DOHH2 (cell line): Measurements from ENCODE around the gene PSMC2.

Experiments used
- H3F3A ChIP-seq: fragments of 200-600 bp; sonication (generic), shearing (Covaris generic); 2 replicates; pipeline ENCODE4 v1.6.0; 2016; ENCODE audit warnings: antibody characterized with exemption, mild to moderate bottlenecking; ENCODE audit not compliant: control insufficient read depth, insufficient read depth
- H3K27ac ChIP-seq: fragments of 200-600 bp; sonication (generic); 2 replicates; pipeline ENCODE4 v1.5.1; 2014; ENCODE audit warnings: low read depth, mild to moderate bottlenecking, low read length, moderate library complexity
- H3K27me3 ChIP-seq: fragments of 200-600 bp; sonication (generic); 2 replicates; pipeline ENCODE4 v1.6.1; 2014; ENCODE audit warnings: mild to moderate bottlenecking, low read length, mixed read lengths; ENCODE audit not compliant: control insufficient read depth
- H3K36me3 ChIP-seq: fragments of 200-600 bp; sonication (generic); 2 replicates; pipeline ENCODE4 v1.6.1; 2014; ENCODE audit warnings: mild to moderate bottlenecking, low read length, moderate library complexity, mixed read lengths; ENCODE audit not compliant: control insufficient read depth
- H3K4me1 ChIP-seq: fragments of 200-600 bp; sonication (generic); 2 replicates; pipeline ENCODE4 v1.6.1; 2014; ENCODE audit warnings: mild to moderate bottlenecking, low read length, mixed read lengths; ENCODE audit not compliant: control insufficient read depth
- H3K4me2 ChIP-seq: fragments of 200-600 bp; sonication (generic); 2 replicates; pipeline ENCODE4 v1.6.0; 2014; ENCODE audit warnings: mild to moderate bottlenecking, low read length, moderate library complexity
- H3K4me3 ChIP-seq: fragments of 200-600 bp; sonication (generic); 2 replicates; pipeline ENCODE4 v1.5.1; 2014; ENCODE audit warnings: mild to moderate bottlenecking, low read length, mixed read lengths
- H3K79me2 ChIP-seq: fragments of 200-600 bp; sonication (generic); 2 replicates; pipeline ENCODE4 v1.6.1; 2014; ENCODE audit warnings: mild to moderate bottlenecking, low read length, mixed read lengths; ENCODE audit not compliant: control insufficient read depth
- H3K9me2 ChIP-seq: fragments of 200-600 bp; sonication (generic); replicated peaks from 2 replicates; pipeline ENCODE4 v1.6.1; 2014; ENCODE audit warnings: mild to moderate bottlenecking, low read length, mixed read lengths; ENCODE audit not compliant: control insufficient read depth
- H3K9me3 ChIP-seq: fragments of 200-600 bp; sonication (generic); 2 replicates; pipeline ENCODE4 v1.6.1; 2014; ENCODE audit warnings: antibody characterized with exemption, low read length, mixed read lengths; ENCODE audit not compliant: control insufficient read depth, insufficient read depth
- H4K20me1 ChIP-seq: fragments of 200-600 bp; sonication (generic); 2 replicates; pipeline ENCODE4 v1.6.0; 2014; ENCODE audit warnings: low read depth, mild to moderate bottlenecking, antibody characterized with exemption, low read length, moderate library complexity; ENCODE audit not compliant: control insufficient read depth, insufficient read depth
- EZH2phosphoT487 ChIP-seq: fragments of 200-600 bp; sonication (generic); IDR thresholded peaks from 2 replicates; pipeline ENCODE4 v1.6.1; 2017; ENCODE audit warnings: borderline replicate concordance, mild to moderate bottlenecking, antibody characterized with exemption, low read length, moderate library complexity, mixed read lengths
- TF ChIP-seq, protein P1 (sequence below): fragments of 200-600 bp; sonication (generic); IDR thresholded peaks from one replicate; pipeline ENCODE4 v1.5.1; 2014; ENCODE audit warnings: antibody characterized with exemption, mild to moderate bottlenecking, low read depth, low read length; ENCODE audit not compliant: poor library complexity, severe bottlenecking

Gene PSMC2

DNA sequence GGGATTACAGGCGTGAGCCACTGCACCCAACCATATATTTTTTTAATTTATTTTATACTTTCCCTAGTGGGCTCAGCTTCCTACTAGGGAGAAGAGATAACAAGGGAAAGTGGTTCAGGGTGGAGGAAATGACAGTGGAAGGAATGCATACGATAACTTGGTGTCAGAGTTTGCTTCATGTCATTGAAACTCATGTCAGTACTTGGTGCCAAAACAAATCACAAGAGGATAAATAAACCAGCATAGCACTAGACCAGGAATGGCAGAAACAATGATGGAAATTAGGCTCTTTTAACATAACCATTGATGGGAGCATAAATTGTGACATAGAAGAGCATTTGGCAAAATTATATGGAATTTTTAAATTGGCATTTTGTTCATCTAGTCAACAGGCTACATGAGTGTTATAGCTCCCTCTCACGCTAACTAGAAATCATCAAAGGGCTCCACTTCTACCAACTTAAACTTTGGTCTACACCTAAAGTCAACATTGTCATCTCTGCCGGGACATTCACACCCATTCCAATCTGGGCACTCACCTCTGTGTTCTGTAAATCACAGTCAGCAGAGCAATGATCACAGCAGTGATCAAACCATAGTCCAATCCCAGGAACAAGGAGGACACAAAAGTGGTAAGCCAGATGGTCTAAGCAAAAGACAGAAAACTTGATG lies 41.2 kb downstream of the PSMC2 start:
- Histone ChIP-seq H3K4me3 (no peak overlapping the region), H3K4me2 (no peak overlapping the region)

DNA sequence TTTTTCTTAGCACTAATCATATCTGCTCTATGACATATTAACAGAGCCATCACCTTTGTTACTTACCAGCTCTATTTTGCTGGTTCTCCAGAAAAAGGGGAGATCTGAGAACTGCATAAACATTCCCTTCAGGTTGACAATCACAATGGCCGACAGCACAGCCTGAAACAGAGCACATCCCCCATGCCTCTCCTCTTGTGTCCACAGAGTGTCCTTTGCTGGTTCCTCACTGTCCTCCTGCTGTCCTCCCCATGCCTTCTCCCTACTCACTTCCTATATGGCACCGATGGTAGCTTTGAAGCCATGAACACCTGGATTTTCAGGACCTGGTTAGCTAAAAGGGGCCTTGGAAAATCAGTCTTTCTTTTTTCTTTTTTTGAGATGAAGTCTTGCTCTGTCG lies 41.8 kb downstream of the PSMC2 start:
- H3K27me3 ChIP-seq: peaks cover 21% of the 10 kb centered on the region
- H3K27ac ChIP-seq: no peak overlapping the region
- H3K4me2 ChIP-seq: no peak overlapping the region
- no peaks in the 10 kb centered on the region for H3K9me2 ChIP-seq
- no peaks in the 10 kb centered on the region for H4K20me1 ChIP-seq
- H3K79me2 ChIP-seq: no peaks in the 10 kb centered on the region
- no peak overlapping the region for H3K4me3 ChIP-seq
- no peaks in the 10 kb centered on the region for H3K36me3 ChIP-seq
- H3K9me3 ChIP-seq: no peaks in the 10 kb centered on the region
- H3F3A ChIP-seq: no peaks in the 10 kb centered on the region
- no peaks in the 10 kb centered on the region for H3K4me1 ChIP-seq
- TF ChIP-seq, protein P1, sequence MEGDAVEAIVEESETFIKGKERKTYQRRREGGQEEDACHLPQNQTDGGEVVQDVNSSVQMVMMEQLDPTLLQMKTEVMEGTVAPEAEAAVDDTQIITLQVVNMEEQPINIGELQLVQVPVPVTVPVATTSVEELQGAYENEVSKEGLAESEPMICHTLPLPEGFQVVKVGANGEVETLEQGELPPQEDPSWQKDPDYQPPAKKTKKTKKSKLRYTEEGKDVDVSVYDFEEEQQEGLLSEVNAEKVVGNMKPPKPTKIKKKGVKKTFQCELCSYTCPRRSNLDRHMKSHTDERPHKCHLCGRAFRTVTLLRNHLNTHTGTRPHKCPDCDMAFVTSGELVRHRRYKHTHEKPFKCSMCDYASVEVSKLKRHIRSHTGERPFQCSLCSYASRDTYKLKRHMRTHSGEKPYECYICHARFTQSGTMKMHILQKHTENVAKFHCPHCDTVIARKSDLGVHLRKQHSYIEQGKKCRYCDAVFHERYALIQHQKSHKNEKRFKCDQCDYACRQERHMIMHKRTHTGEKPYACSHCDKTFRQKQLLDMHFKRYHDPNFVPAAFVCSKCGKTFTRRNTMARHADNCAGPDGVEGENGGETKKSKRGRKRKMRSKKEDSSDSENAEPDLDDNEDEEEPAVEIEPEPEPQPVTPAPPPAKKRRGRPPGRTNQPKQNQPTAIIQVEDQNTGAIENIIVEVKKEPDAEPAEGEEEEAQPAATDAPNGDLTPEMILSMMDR: no peak
- no peak for TF ChIP-seq EZH2phosphoT487

More for the DNA sequence above, 41.2 kb downstream of the PSMC2 start:
- Histone ChIP-seq H3K27me3 (peaks cover 21% of the 10 kb centered on the region), H4K20me1 (no peaks in the 10 kb centered on the region), H3K4me1 (no peaks in the 10 kb centered on the region), H3K27ac (no peak overlapping the region), H3F3A (no peaks in the 10 kb centered on the region), H3K79me2 (no peaks in the 10 kb centered on the region), H3K36me3 (no peaks in the 10 kb centered on the region), H3K9me2 (no peaks in the 10 kb centered on the region), H3K9me3 (no peaks in the 10 kb centered on the region)
- TF ChIP-seq, protein P1: no peak
- TF ChIP-seq EZH2phosphoT487: no peak

DNA sequence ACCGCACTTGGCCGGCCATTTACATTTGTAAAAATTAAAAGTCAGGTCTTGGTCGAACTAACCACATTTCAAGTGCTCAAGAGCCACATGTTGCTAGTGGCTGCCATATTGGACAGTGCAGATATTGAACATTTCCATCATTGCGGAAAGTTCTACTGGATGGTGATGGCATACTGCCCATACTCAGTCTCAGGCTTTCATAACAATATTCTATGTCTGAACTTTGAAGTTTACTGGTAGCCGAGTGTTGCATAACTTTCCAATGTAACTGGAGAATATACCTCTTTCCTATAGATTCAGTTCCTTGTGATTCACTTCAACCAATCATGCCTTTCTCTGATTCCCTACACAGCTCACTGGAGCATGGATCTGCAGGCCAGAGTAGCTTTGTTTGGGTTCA lies 43.7 kb downstream of the PSMC2 start:
- Histone ChIP-seq H3K9me3 (no peaks in the 10 kb centered on the region), H3K9me2 (no peaks in the 10 kb centered on the region), H3K4me1 (no peaks in the 10 kb centered on the region), H3K4me2 (no peak overlapping the region), H3K36me3 (no peaks in the 10 kb centered on the region), H3K27me3 (peaks cover 21% of the 10 kb centered on the region), H3F3A (no peaks in the 10 kb centered on the region), H4K20me1 (no peaks in the 10 kb centered on the region), H3K79me2 (no peaks in the 10 kb centered on the region), H3K4me3 (no peak overlapping the region), H3K27ac (no peak overlapping the region)
- TF ChIP-seq, protein P1: no peak
- TF ChIP-seq EZH2phosphoT487: no peak
